ENCODE data around the gene CAMP.

GRCh38 chr3:48268936-48269561, 45.8 kb downstream of the CAMP start:
- TF ChIP-seq POLR2A (IDR thresholded peaks at IDR 0.05) (no peak), CTCF (IDR thresholded peaks at IDR 0.05) (no peak), EP300 (IDR thresholded peaks at IDR 0.05) (no peak), POLR2AphosphoS5 (IDR thresholded peaks at IDR 0.05) (no peak)
